Fibroblast of the aortic adventitia (primary cell): Measurements from ENCODE around the gene KLHDC4. TPM values are rescaled to one million over a fixed set of nuclear protein-coding genes. Genes with fewer than 3 reads are reported as not detected.
A peak's percentile ranks its signal among the peaks of the same experiment; 100 is the strongest.
"Not testable (repeated sequence)": the region's sequence is repeated elsewhere in the genome, so short reads cannot be mapped to it uniquely, and the experiment has no call there.

ENCODE experiments used
- DNase-seq: peaks from one replicate; pipeline ENCODE4 v3.0.0-alpha.2; 2010; ENCODE audit warnings: low read depth
- H3K4me3 ChIP-seq: 2 replicates; pipeline ENCODE4 v1.5.1; 2011; ENCODE audit warnings: low read depth, mild to moderate bottlenecking, control low read depth, low read length, moderate library complexity
- total RNA-seq: library from RNA; depleted of rRNA; stranded (reverse); fragments of >200 nt; gene quantifications from 2 replicates; pipeline ENCODE4 v1.2.3, GENCODE V29; 2012; ENCODE audit warnings: low replicate concordance
- TF ChIP-seq, protein P1 (sequence below): IDR thresholded peaks from 2 replicates; pipeline ENCODE4 v1.5.1; 2011; ENCODE audit warnings: mild to moderate bottlenecking, low read length, control low read depth, inconsistent platforms; ENCODE audit not compliant: insufficient read depth

Gene KLHDC4
- total RNA-seq, 1 donor: 21.6 TPM

GRCh38 chr16:87685766-87686165 lies 80.0 kb downstream of the KLHDC4 start:
- DNase-seq: no peak
- no peak overlapping the region for H3K4me3 ChIP-seq
- TF ChIP-seq, protein P1, sequence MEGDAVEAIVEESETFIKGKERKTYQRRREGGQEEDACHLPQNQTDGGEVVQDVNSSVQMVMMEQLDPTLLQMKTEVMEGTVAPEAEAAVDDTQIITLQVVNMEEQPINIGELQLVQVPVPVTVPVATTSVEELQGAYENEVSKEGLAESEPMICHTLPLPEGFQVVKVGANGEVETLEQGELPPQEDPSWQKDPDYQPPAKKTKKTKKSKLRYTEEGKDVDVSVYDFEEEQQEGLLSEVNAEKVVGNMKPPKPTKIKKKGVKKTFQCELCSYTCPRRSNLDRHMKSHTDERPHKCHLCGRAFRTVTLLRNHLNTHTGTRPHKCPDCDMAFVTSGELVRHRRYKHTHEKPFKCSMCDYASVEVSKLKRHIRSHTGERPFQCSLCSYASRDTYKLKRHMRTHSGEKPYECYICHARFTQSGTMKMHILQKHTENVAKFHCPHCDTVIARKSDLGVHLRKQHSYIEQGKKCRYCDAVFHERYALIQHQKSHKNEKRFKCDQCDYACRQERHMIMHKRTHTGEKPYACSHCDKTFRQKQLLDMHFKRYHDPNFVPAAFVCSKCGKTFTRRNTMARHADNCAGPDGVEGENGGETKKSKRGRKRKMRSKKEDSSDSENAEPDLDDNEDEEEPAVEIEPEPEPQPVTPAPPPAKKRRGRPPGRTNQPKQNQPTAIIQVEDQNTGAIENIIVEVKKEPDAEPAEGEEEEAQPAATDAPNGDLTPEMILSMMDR: no peak

DNA sequence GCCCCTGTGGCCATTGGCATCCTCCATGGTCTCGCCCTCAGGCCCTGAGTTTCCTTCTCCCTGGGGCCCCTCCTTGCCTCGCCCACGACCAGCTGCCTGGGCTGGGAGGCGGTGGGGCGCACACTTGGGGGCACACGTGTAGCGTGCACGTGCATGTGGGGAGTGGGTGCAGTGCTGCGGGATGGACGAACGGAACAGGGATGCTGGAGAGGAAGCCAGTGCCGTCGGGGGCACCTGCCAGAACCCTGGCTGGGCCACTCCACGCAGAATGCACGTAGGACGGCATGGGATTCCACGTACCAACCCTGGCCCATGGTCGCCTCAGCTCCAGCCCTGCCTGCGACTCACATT lies 80.4 kb downstream of the KLHDC4 start:
- H3K4me3 ChIP-seq: no peak overlapping the region
- TF ChIP-seq, protein P1: no peak
- no peak for DNase-seq

- no peak for DNase-seq
Measured at GRCh38 chr16:87684711-87685404, 80.9 kb downstream of the KLHDC4 start.

GRCh38 chr16:87684106-87684677 lies 81.6 kb downstream of the KLHDC4 start:
- TF ChIP-seq, protein P1: no peak

More at GRCh38 chr16:87684711-87685404, 80.9 kb downstream of the KLHDC4 start:
- TF ChIP-seq, protein P1: no peak
- H3K4me3 ChIP-seq: no peak overlapping the region

GRCh38 chr16:87682852-87683399 lies 82.9 kb downstream of the KLHDC4 start:
- no peak for DNase-seq
- TF ChIP-seq, protein P1: no peak
- no peak overlapping the region for H3K4me3 ChIP-seq

More at GRCh38 chr16:87684106-87684677, 81.6 kb downstream of the KLHDC4 start:
- DNase-seq: no peak
- H3K4me3 ChIP-seq: no peak overlapping the region

DNA sequence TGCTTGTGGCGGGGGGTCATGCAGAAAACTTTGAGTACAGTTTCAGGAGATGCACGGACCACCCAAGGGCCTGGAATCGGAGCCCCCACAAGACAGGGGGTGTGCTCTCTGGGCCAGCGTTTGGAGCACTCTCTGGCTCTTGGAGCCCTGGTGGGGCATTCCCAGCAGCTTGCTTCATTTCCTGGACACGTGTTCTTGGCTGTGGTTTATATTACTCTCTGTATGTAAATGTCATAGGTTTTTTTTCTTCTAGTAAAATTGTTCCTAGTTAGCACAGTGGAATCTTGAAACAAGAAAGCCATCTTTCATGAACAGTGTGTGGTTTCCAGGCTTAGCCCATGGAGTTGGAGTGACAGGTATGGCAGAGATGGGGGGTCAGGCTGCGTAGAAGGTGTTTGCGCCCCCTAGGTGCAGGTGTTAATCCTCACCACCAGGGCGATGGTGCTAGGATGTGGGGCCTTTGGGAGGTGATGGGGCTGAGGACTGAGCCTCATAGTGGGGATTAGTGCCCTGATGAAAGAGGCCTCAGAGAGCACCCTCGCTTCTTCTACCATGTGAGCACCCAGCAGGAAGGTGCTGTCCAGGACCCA lies 83.7 kb downstream of the KLHDC4 start:
- peak; percentile 79 for DNase-seq
- TF ChIP-seq, protein P1: peak; percentile 46
- H3K4me3 ChIP-seq: no peak overlapping the region

DNA sequence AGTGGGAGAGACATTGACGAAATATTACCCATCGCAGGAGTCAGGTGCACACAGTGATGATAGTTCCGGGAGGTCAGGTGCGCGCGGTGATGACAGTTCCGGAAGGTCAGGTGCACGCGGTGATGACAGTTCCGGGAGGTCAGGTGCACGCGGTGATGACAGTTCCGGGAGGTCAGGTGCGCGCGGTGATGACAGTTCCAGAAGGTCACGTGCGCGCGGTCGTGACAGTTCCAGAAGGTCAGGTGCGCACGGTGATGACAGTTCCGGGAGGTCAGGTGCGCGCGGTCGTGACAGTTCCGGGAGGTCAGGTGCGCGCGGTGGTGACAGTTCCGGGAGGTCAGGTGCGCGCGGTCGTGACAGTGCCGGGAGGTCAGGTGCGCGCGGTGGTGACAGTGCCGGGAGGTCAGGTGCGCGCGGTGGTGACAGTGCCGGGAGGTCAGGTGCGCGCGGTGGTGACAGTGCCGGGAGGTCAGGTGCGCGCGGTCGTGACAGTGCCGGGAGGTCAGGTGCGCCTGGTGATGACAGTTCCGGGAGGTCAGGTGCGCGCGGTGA lies 84.7 kb downstream of the KLHDC4 start:
- H3K4me3 ChIP-seq, DNase-seq: not testable (repeated sequence)
